IMR-90 (cell line): ENCODE data around the gene RAB3IL1. TPM values are rescaled to one million over a fixed set of nuclear protein-coding genes. Genes with fewer than 3 reads are reported as not detected.

ENCODE experiments used
- ATAC-seq: fragments of 200-7000 bp; cut with Tn5 transposase; 2 replicates; pipeline ENCODE4 v1.9.1; 2020; ENCODE audit warnings: low read depth, mild to moderate bottlenecking, moderate library complexity
- BruUV-seq: library from RNA; stranded (reverse); fragments of 400-500 nt; replicated peaks from 2 replicates; lab custom pipeline; 2021; lab: Mats Ljungman, UMichigan
- CTCF ChIA-PET: fragments of 300-600 bp; formaldehyde crosslinking; extraction: SDS; loops from one replicate; lab custom pipeline; 2021; ENCODE audit warnings: antibody characterized with exemption; lab: Yijun Ruan, JAX
- POLR2A ChIA-PET: fragments of 300-600 bp; sonication (Branson Sonifier 250); formaldehyde crosslinking; loops from one replicate; lab custom pipeline; 2022; ENCODE audit warnings: antibody characterized with exemption; ENCODE audit not compliant: unreplicated experiment; lab: Charles Lee
- DNase-seq: peaks from one replicate; pipeline ENCODE4 v3.0.0; 2013
- H2AFZ ChIP-seq: replicated peaks from 2 replicates; pipeline ENCODE3; 2013; ENCODE audit warnings: low read length, mild to moderate bottlenecking; ENCODE audit not compliant: poor library complexity
- H2AK5ac ChIP-seq: 2 replicates; pipeline ENCODE4 v1.6.1; 2013; ENCODE audit warnings: low read depth, low read length, inconsistent platforms
- H2AK9ac ChIP-seq: replicated peaks from 2 replicates; pipeline ENCODE3; 2013; ENCODE audit warnings: mild to moderate bottlenecking, low read depth, low read length, moderate library complexity; ENCODE audit not compliant: poor library complexity
- H2BK120ac ChIP-seq: 2 replicates; pipeline ENCODE4 v1.6.1; 2013; ENCODE audit warnings: low read depth, low read length, inconsistent platforms
- H2BK15ac ChIP-seq: 3 replicates; pipeline ENCODE4 v1.6.1; 2013; ENCODE audit warnings: low read depth, low read length, inconsistent platforms
- H2BK20ac ChIP-seq: 2 replicates; pipeline ENCODE4 v1.6.1; 2013; ENCODE audit warnings: low read depth, mild to moderate bottlenecking, inconsistent platforms, low read length, moderate library complexity
- H2BK5ac ChIP-seq: 2 replicates; pipeline ENCODE4 v1.6.1; 2013; ENCODE audit warnings: mild to moderate bottlenecking, low read depth, low read length, inconsistent platforms; ENCODE audit not compliant: poor library complexity, severe bottlenecking
- H3K14ac ChIP-seq: replicated peaks from 2 replicates; pipeline ENCODE4 v1.6.1; 2013; ENCODE audit warnings: low read depth, low read length, inconsistent platforms
- H3K18ac ChIP-seq: 2 replicates; pipeline ENCODE4 v1.6.1; 2013; ENCODE audit warnings: low read depth, low read length, control low read depth
- H3K23ac ChIP-seq: 2 replicates; pipeline ENCODE4 v1.6.1; 2013; ENCODE audit warnings: low read depth, low read length, inconsistent platforms
- H3K27ac ChIP-seq: 2 replicates; pipeline ENCODE4 v1.5.1; 2013; ENCODE audit warnings: mild to moderate bottlenecking, control low read depth, low read length; ENCODE audit not compliant: insufficient read depth
- H3K27me3 ChIP-seq: 2 replicates; pipeline ENCODE4 v1.6.1; 2013; ENCODE audit warnings: low read length; ENCODE audit not compliant: control insufficient read depth, insufficient read depth
- H3K36me3 ChIP-seq: 2 replicates; pipeline ENCODE4 v1.6.1; 2013; ENCODE audit warnings: low read length, mixed read lengths; ENCODE audit not compliant: control insufficient read depth, insufficient read depth
- H3K4ac ChIP-seq: 2 replicates; pipeline ENCODE4 v1.6.1; 2013; ENCODE audit warnings: low read depth, low read length, inconsistent platforms
- H3K4me1 ChIP-seq: 2 replicates; pipeline ENCODE4 v1.6.1; 2013; ENCODE audit warnings: low read length, mixed read lengths; ENCODE audit not compliant: control insufficient read depth, insufficient read depth
- H3K4me2 ChIP-seq: 2 replicates; pipeline ENCODE4 v1.6.1; 2013; ENCODE audit warnings: low read depth, mild to moderate bottlenecking, control low read depth, low read length, moderate library complexity
- H3K4me3 ChIP-seq: 2 replicates; pipeline ENCODE4 v1.5.1; 2013; ENCODE audit warnings: low read depth, mild to moderate bottlenecking, control low read depth, low read length, moderate library complexity; ENCODE audit not compliant: insufficient read depth
- H3K56ac ChIP-seq: 2 replicates; pipeline ENCODE4 v1.6.1; 2013; ENCODE audit warnings: low read length, inconsistent platforms; ENCODE audit not compliant: insufficient read depth; ENCODE audit errors: extremely low read depth
- H3K79me1 ChIP-seq, 2 experiments: 2 replicates each; pipeline ENCODE4 v1.6.1; 2013; ENCODE audit warnings: low read length in 2 of 2, inconsistent platforms in 1 of 2, low read depth in 1 of 2
- H3K9ac ChIP-seq: 2 replicates; pipeline ENCODE4 v1.6.1; 2013; ENCODE audit warnings: low read depth, low read length, control low read depth
- H3K9me1 ChIP-seq: 2 replicates; pipeline ENCODE4 v1.6.1; 2013; ENCODE audit warnings: low read length, inconsistent platforms; ENCODE audit not compliant: insufficient read depth
- H3K9me3 ChIP-seq: 2 replicates; pipeline ENCODE4 v1.6.1; 2013; ENCODE audit warnings: low read length; ENCODE audit not compliant: control insufficient read depth, insufficient read depth
- H4K20me1 ChIP-seq: 2 replicates; pipeline ENCODE4 v1.6.1; 2013; ENCODE audit warnings: low read length, inconsistent platforms; ENCODE audit not compliant: insufficient read depth
- H4K5ac ChIP-seq: 2 replicates; pipeline ENCODE4 v1.6.1; 2013; ENCODE audit warnings: mild to moderate bottlenecking, low read depth, low read length, control low read depth
- H4K8ac ChIP-seq, 2 experiments: 2 replicates each; pipeline ENCODE4 v1.6.1; 2013; ENCODE audit warnings: low read depth in 2 of 2, low read length in 2 of 2, control low read depth in 1 of 2, inconsistent platforms in 1 of 2
- H4K91ac ChIP-seq: 2 replicates; pipeline ENCODE4 v1.6.1; 2013; ENCODE audit warnings: low read depth, low read length, inconsistent platforms; ENCODE audit not compliant: insufficient read depth
- BHLHE40 ChIP-seq: fragments of 150-350 bp; IDR thresholded peaks from 2 replicates; pipeline ENCODE4 v1.6.1; 2016; ENCODE audit warnings: mild to moderate bottlenecking, low read depth, low read length
- CHD1 ChIP-seq: IDR thresholded peaks from 2 replicates; pipeline ENCODE4 v1.6.1; 2012; ENCODE audit warnings: low read depth, low read length, improper control_type of control experiment
- MAFK ChIP-seq: IDR thresholded peaks from 2 replicates; pipeline ENCODE4 v1.6.1; 2012; ENCODE audit warnings: low read depth, low read length, improper control_type of control experiment
- MAZ ChIP-seq: IDR thresholded peaks from 2 replicates; pipeline ENCODE4 v1.6.1; 2012; ENCODE audit warnings: low read depth, mild to moderate bottlenecking, low read length, improper control_type of control experiment, moderate library complexity, borderline replicate concordance
- MXI1 ChIP-seq: IDR thresholded peaks from 2 replicates; pipeline ENCODE4 v1.6.1; 2012; ENCODE audit warnings: low read depth, mild to moderate bottlenecking, low read length, moderate library complexity, borderline replicate concordance
- RAD21 ChIP-seq: IDR thresholded peaks from 2 replicates; pipeline ENCODE4 v1.6.1; 2012; ENCODE audit warnings: low read length, improper control_type of control experiment
- RCOR1 ChIP-seq: IDR thresholded peaks from 2 replicates; pipeline ENCODE4 v1.6.1; 2012; ENCODE audit warnings: mild to moderate bottlenecking, low read length, improper control_type of control experiment; ENCODE audit not compliant: insufficient replicate concordance
- RFX5 ChIP-seq: IDR thresholded peaks from 2 replicates; pipeline ENCODE4 v1.8.0; 2012; ENCODE audit warnings: low read depth, mild to moderate bottlenecking, low read length, moderate library complexity
- SMC3 ChIP-seq: fragments of 150-350 bp; IDR thresholded peaks from 2 replicates; pipeline ENCODE4 v1.6.1; 2016; ENCODE audit warnings: low read depth, mild to moderate bottlenecking, antibody characterized with exemption, low read length, moderate library complexity
- WGBS, 2 experiments: methylation state at CpG; one replicate each; pipeline versions ENCODE4 v1.1.5 to v1.1.7; 2013; ENCODE audit warnings: missing lambda C conversion rate in 2 of 2; ENCODE audit not compliant: insufficient read length in 1 of 2; ENCODE audit errors: extremely low coverage in 2 of 2; 5-methylcytosine and 5-hydroxymethylcytosine counted together
- dilution Hi-C: fragments of 300-500 bp; cut with HindIII; formaldehyde crosslinking; loops from one replicate; pipeline ENCODE4 v1.14.3; 2018; ENCODE audit warnings: low sequenced_read_pairs; ENCODE audit not compliant: unreplicated experiment
- in situ Hi-C: fragments of 300-500 bp; cut with MboI; formaldehyde crosslinking; loops from 3 replicates; pipeline ENCODE4 v1.14.3; 2019; ENCODE audit warnings: low sequenced_read_pairs, inconsistent platforms, mixed read lengths
- intact Hi-C: fragments of 100-400 bp; cut with micrococcal nuclease; formaldehyde crosslinking; loops from 2 replicates; pipeline ENCODE4 v1.10.0; 2022
- polyA plus RNA-seq, 3 experiments: library from polyadenylated mRNA; depleted of rRNA; stranded (reverse); fragments of >200 nt; gene quantifications; 2 replicates each; pipeline ENCODE4 v1.2.3, GENCODE V29; 2012; ENCODE audit warnings: low replicate concordance in 1 of 3
- total RNA-seq: library from RNA; depleted of rRNA; stranded (reverse); fragments of >200 nt; gene quantifications from 2 replicates; pipeline ENCODE4 v1.2.3, GENCODE V29; 2012
- TF ChIP-seq, protein P1 (sequence below): fragments of 150-350 bp; IDR thresholded peaks from 2 replicates; pipeline ENCODE4 v1.6.1; 2016; ENCODE audit warnings: low read depth, mild to moderate bottlenecking, low read length, moderate library complexity, borderline replicate concordance
- TF ChIP-seq, protein P2 (sequence below): conservative IDR thresholded peaks from 2 replicates; pipeline ENCODE4 v1.5.1; 2012; ENCODE audit warnings: mild to moderate bottlenecking, low read depth, low read length, improper control_type of control experiment

RAB3IL1 gene
- total and polyA plus RNA-seq, 2 of the 4 experiments (the other 2 are of a cell fraction): 0.72 to 1.9 TPM

DNA sequence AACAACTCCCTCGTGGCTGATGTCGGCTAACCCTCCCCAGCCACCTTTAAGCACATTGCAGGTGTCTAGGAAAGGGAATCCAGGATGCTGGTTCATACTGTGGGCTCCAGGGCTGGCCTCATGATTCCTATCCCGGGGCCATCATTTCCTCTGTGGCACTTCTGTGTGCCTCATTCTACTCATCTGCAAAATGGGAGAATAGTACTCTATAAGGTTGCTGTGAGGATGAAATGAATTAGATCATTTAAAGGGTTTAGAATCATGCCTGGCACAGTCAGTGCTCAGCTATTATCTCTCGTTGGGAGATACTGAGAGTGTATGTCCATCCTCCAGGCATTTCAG is 21.7 kb downstream of the RAB3IL1 start:
- no peak overlapping the region for H2AFZ ChIP-seq
- H3K9me1 ChIP-seq: no peaks in the 10 kb centered on the region
- H3K14ac ChIP-seq: no peak overlapping the region
- WGBS, 2 experiments: no CpG with 5 or more reads among the region's 4 CpGs
- H4K5ac ChIP-seq: no peak overlapping the region
- ChIA-PET CTCF (interaction anchor here (1.1 to 1.3 kb wide), 2 partner anchors 52 to 186 kb away, joined by 5 to 6 read pairs; no protein-coding TSS in a partner anchor), POLR2A (no interaction called here)
- H3K9ac ChIP-seq: no peak overlapping the region
- no peak overlapping the region for H2BK120ac ChIP-seq
- no peak overlapping the region for H3K4me3 ChIP-seq
- H3K79me1 ChIP-seq: peaks cover 0 to 3% of the 10 kb centered on the region in 2 experiments; a peak in 2 of 4 replicates
- no peak overlapping the region for H2AK5ac ChIP-seq
- H3K4ac ChIP-seq: no peak overlapping the region
- H4K8ac ChIP-seq: no peak overlapping the region
- in situ Hi-C loops: loop anchor here (5.0 kb wide), 2 partner anchors 52 to 212 kb away; no protein-coding TSS in a partner anchor
- TF ChIP-seq MAFK: no peak
- TF ChIP-seq RAD21: no peak
- TF ChIP-seq, protein P1, sequence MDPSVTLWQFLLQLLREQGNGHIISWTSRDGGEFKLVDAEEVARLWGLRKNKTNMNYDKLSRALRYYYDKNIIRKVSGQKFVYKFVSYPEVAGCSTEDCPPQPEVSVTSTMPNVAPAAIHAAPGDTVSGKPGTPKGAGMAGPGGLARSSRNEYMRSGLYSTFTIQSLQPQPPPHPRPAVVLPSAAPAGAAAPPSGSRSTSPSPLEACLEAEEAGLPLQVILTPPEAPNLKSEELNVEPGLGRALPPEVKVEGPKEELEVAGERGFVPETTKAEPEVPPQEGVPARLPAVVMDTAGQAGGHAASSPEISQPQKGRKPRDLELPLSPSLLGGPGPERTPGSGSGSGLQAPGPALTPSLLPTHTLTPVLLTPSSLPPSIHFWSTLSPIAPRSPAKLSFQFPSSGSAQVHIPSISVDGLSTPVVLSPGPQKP: no peak
- no peak for TF ChIP-seq MXI1
- no peak for TF ChIP-seq RFX5
- TF ChIP-seq RCOR1: no peak
- TF ChIP-seq, protein P2, sequence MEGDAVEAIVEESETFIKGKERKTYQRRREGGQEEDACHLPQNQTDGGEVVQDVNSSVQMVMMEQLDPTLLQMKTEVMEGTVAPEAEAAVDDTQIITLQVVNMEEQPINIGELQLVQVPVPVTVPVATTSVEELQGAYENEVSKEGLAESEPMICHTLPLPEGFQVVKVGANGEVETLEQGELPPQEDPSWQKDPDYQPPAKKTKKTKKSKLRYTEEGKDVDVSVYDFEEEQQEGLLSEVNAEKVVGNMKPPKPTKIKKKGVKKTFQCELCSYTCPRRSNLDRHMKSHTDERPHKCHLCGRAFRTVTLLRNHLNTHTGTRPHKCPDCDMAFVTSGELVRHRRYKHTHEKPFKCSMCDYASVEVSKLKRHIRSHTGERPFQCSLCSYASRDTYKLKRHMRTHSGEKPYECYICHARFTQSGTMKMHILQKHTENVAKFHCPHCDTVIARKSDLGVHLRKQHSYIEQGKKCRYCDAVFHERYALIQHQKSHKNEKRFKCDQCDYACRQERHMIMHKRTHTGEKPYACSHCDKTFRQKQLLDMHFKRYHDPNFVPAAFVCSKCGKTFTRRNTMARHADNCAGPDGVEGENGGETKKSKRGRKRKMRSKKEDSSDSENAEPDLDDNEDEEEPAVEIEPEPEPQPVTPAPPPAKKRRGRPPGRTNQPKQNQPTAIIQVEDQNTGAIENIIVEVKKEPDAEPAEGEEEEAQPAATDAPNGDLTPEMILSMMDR: no peak
- no peak for TF ChIP-seq MAZ
- no peak for TF ChIP-seq BHLHE40
- TF ChIP-seq CHD1: no peak
- TF ChIP-seq SMC3: no peak
- H3K18ac ChIP-seq: no peak overlapping the region
- DNase-seq: no peak
- intact Hi-C loops: loop anchor here (2.0 kb wide), 1 partner anchor 25 kb away; no protein-coding TSS in a partner anchor
- no peaks in the 10 kb centered on the region for H3K27me3 ChIP-seq
- H2BK15ac ChIP-seq: no peak overlapping the region
- no peak overlapping the region for H3K27ac ChIP-seq
- no peak overlapping the region for H2BK20ac ChIP-seq
- H2BK5ac ChIP-seq: no peak overlapping the region
- no peak overlapping the region for H3K23ac ChIP-seq
- BruUV-seq: no TSS peak
- H2AK9ac ChIP-seq: no peak overlapping the region
- H3K36me3 ChIP-seq: no peaks in the 10 kb centered on the region
- H3K9me3 ChIP-seq: no peaks in the 10 kb centered on the region
- no peaks in the 10 kb centered on the region for H4K20me1 ChIP-seq
- peaks cover 4% of the 10 kb centered on the region; the same call in 1 of the 2 replicates for H3K4me1 ChIP-seq
- no peak overlapping the region for H3K4me2 ChIP-seq
- no peak overlapping the region for H4K91ac ChIP-seq
- dilution Hi-C loops: no loop called here
- no peak for ATAC-seq
- no peak overlapping the region for H3K56ac ChIP-seq
